ENCODE data around the gene CCDC80.

CCDC80 gene

DNA sequence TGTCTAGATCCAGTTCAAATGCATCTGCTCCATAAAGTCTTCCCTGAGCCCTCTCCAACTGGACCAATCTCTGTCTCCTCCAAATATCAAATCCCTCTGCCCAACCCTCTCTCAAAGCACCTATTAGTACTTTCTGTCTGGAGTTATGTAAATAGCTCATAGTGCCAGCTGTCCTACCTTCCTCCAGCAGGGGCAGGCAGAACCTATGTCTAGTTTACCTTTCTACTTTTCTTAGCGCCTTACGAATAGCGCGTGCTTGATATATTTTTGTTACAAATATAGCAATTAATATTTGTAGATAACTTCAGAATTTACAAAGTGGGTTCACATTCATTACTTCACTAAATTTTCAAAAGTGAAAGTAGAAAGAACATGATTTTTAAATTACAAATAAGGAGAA is 14.0 kb upstream of the CCDC80 start:
- DNase-seq (ENCODE audit: low read depth) = no peak

DNA sequence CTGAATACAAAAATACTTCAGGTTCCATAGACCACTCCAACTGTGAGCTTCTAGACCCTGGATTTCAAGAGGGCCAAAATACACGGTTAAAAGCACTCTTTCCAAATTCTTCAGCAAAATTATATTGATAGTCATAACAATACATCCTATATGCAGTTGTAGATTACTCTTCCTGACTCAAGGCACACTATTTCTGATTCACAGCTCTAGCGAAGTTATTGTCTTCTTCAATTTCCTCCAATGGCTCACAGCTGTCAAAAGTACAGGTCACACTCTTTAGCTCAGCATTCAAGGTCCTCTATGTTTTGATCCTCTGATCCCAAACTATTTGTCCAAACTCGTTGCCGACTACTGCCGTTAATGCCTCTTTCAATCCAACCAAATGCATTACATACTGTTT is 13.5 kb upstream of the CCDC80 start:
- DNase-seq (ENCODE audit: low read depth) = no peak

DNA sequence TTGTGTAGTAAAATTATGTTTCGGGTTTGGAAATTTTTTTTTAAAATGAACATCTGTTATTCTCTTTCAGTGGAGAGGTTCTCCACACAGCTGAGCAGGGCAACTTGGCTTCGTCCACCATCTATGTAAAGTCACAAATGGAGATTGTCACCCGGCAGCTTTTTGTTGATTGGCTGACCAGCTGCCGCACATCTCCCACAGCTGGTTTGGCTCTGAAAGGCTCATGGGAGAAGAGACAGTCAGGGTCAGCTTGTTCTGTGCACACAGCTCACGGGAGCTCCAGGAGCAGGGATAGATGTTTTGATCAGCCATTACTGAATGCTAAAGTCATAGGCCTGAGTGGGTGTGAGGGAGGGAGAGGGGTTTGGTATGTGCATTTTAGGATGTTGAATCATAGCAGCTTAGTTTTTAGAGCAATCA is 12.9 kb upstream of the CCDC80 start:
- DNase-seq (ENCODE audit: low read depth) = no peak

DNA sequence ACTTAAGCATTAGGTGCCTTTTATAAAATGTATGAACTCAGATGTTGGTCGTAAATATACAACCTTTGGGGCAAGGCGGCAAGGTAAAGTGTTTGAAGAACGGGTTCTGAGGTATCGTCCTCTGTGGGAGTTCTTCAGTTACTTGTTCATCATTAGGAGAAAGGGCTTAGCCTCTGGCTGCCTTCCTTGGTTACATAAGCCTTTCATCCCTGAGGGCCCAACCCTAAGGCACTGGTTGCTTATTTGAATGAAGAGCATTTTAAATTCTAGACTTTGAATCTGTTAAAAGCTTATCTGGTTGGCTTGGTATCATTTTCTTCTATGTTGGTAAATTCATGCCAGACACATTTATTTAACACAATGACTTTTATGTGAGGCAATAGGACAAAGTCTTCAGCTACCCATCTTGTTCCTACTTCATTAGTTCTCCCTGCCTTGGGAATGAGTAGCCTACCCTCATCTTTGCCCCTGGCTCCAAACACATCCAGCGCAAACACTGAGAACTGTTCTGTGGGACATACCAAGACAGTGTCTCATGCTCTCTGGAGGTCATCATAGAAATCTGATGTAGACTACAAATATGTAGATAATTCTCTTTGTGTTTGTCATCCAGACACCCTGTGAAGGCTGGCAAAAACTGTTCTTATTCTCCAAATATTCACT is 12.4 kb upstream of the CCDC80 start:
- no peak for DNase-seq (ENCODE audit: low read depth)

DNA sequence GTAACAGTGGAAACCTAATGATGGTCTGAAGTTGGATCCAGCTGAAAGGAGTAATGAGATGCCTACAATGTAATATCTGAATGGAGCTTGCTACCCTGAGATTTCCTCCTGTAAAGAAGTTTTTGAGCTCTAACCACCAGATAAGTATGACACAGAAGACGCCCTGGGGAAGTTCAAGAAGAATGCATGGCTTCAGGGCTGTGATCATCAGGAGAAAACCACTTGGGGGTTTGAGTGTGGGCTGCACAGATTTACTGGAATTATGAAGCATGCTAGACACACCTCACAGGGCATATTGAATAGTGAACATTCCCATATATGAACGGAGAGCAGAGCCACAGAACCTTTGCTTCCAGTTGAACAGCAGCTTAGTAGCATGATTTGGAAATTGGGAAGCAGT is 10.6 kb upstream of the CCDC80 start:
- no peak for DNase-seq (ENCODE audit: low read depth)

DNA sequence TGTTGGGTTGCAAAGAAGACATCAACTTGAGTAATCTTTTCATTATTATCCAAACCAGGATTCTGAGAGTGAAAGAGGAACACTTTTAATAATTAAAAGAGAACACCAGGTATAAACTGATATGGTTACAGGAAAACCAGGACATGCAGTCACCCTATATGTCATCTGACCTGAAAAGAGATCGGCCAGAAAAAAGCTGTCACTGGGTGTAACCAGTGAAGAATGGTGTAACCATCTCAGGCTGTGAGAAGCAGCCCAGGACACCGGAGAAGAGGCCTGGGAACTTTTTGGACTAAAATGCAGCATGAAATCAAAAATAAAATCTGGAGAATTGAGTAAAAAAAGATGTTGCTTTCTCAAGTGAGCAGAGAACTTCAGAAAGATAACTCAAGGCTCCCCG is 10.1 kb upstream of the CCDC80 start:
- DNase-seq (ENCODE audit: low read depth) = no peak

DNA sequence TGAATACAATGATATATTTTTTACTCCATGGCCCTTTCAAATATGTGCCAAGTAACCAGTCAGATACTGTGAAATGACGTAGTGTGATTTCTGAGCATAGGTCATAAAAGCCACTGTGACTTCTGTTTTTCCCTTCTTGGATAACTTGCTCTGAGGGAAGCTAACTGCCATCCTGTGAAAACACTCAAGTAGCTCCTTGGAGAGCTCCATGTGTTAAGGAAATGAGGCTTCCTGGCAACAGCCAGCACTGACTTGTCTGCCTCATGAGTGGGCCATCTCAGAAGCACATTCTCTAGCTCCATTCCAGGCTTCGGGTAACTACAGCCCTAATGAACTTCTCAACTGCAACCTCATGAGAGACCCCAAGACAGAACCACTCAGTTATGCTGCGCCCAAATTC is 9.5 kb upstream of the CCDC80 start:
- no peak for DNase-seq (ENCODE audit: low read depth)

DNA sequence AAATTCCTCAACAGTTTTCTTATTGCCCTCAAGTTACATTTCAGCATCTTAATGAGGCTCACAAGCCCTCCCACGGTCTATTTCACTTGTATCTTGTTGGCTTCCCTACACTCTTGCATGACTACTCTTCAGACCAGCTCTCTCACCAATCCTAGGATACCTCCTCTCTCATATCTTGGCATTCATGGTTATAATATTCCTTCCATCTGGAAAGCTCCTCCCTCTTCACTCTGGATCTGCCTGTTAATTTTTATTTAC is 8.5 kb upstream of the CCDC80 start:
- DNase-seq (ENCODE audit: low read depth) = no peak

DNA sequence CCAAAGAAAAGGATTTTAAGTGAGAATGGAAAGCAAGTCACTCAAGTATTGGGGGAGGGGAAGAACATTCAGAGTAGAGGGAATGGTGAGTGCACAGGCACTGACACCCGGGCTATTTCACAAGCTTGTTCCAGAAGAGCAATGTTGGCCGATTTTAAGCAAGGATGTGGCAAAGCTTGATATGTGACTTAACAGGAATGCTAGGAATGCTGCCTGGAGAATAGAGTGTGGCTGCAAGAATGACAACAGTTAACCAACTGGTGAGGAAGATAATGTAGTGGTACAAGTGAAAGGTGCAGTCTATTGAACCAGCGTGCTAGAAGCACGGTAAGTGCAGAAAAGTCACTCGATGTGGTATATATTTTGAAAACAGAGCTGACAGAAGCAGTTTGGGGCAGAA is 6.2 kb upstream of the CCDC80 start:
- DNase-seq (ENCODE audit: low read depth) = no peak

DNA sequence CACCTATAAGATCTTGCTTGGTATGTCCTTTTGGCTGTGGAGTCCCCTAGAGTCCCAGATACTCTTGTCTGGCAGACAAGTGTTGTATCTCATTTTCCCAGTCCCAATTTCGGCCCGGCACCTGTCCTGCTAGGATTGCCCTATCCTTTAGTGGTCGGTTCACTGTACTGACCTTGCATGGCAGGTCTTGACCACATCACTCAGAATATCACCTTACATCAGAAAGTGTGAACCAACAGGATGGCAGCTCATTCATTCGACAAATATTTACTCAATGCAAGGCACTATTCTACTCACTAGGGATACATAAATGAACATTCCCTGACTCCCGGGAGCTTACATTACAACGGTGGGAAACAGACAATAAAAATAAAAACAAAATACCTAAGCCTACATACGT is 5.7 kb upstream of the CCDC80 start:
- no peak for DNase-seq (ENCODE audit: low read depth)

DNA sequence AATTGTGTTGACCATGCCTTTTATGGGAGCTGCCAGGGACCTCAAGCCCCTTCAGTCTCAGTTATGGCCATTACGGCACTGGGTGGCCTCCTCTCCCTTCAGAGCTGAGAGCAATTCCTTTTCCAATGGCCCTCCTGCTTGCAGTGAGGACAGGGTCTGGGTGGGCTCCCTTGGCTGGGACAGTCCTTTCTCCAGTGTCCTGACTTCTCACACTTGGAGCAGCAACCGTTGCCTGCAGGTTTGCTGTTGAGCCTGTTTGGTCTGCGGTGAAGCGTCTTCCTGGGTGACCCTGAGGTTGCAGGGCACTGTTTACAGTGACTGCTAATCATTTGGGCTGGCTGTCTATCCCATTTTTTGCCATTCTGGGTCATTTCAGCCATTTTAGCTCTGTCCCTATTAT is 3.5 kb upstream of the CCDC80 start:
- no peak for DNase-seq (ENCODE audit: low read depth)

DNA sequence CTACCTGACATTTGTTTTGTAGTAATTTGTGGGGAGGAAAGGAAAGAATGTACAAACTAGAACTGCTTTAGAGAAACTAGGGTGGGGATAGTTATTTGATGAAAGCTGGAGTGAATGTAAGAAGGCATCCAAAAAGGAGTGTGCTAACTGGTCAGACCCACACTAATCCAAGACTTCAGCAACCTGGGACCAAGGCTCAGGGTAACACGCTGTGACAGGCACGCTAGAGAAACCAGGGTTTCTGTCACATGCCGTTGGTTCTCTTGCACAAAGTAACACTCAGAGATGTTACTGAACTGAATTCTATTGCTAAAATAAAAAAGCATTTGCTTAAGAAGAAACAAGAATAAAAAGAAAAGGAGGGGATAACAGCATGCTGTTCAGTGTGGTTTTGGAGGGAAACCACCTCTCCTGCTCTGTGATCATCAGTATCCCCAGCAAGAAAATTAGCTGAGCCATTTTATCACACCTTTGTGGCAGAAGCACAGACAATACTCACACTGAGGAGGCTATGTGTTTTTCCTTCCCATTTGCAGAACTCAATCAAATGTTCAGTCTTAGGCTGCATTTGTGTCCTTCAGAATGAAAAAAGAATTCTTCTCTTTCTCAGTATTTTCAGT is 2.8 kb upstream of the CCDC80 start:
- no peak for DNase-seq (ENCODE audit: low read depth)

DNA sequence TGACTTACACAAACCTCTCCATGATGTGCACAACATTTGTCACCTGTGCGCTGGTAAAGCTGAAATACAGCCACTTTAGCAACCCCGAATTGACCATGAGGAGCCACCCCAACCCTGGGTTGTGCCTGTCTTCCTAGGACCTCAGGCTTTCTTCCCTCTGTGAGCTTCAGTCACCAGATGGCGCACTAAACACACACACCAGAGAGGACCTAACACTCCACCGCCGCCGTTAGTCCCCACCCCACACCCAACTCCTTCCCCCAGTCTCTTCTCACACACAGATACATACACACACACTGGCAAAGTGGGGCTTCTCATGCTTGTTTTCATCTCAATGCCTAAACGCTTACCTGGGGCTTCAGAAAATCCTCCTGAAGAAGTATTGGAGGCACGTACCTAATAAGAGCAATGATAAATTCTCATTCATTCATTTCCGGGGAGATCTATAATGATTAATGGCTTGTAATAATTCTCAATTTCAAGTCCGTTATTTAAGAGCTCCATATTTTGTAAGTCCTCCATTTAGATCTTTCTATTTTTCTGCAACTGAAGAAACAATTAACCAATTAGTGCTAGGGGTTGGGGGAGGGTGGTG is 2.1 kb upstream of the CCDC80 start:
- DNase-seq (ENCODE audit: low read depth) = peak; percentile 59

DNA sequence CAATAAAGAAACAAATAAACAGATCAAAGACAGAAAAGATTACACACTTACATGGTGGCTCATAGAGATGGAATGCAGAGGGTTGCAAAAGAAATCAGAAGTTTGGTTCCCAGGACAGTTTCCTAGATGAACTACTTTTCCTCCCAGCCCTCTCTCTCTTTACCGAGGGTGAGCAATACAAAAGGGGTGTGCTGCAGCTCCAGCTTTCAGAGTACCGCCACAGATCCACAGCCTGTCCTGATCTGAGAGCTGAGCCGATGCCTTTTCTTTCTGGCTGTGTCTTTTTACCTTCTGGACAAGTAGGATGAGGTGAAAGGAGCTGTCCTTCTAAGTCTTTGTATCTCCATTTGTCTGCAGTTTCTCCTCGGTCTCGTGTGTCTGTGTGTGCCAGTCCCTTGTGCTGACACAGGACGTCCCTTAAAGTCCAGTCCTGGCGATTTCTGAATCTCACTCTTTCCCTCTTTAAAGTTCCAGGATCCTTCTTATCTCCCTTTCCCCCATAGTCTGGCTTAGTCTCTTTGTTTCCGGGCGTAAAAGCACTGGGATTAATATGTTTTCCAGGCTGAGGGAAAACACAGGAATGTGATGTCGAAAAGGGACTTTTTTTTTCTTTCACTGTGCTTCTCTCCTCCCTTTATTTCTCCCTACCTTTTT is 540 bp downstream of the CCDC80 start:
- DNase-seq (ENCODE audit: low read depth) = no peak

DNA sequence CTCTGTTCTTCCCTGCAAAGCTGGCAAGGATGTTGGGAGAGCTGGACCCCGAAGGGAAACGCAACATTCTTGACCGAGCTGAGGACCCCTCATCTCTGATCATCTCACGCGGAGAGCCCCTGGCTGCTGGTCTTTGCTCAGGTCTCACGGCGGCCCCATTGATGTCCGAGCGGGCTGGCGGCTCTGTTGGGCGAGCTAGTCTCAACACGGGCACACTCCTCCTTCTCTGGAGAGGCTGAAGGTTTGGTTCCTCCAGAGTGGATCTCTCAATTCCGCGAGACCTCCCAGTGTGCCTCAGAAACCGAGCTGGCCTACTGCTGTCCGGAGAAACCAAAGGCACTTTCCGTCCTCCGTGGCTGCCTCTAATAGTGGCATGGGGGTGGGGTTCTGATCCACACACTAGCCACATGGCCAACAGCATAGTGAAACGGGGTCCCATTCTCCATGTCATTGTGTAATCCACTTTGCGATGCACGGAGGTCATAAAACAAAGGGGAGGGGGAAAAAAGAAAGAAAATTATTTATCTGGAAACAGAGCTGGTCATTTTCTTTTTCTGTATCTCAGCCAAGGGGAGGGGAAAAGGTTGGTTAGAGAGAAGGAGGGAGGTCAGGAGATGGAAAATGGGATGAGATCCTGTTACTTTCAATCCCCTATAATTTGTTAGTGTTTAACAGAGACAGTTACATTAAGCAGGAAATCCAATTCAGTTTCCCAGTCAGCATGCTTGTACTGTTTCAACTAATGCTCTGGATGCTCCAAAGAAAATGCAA is 1.3 kb downstream of the CCDC80 start:
- no peak for DNase-seq (ENCODE audit: low read depth)

DNA sequence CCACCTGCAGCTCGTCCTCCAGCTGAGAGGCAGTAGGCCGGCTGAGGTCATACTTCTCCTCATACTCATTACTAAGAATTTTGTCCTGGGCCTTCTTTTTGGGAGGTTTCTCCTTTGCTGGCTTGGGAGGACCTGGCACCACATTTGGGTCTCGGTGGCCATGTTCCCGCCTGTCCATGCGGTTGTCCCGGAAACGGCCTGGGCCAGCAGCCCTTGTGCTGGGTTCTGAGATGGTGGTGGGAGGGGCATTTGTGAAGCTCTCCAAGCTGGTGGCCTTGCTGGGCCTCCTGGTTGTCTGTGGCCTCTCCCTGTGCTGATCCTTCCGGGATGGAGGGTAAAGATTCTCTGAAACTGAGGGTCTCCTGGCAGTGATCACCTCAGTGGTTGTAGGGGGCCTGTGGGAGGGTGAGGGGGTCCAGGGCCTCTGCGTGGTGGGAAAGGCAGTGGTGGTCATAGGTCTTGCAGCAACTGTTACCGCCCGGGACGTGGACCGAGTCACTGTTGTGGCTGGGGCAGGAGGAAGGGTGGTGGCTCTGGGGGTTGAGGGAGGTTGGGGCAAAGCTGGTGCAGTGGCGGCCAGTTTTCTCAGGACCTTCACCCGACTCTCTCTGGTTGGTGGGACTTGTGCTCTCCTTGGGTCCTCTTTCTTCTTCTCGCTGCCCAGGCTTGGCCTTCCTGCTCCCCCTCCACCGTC is 2.5 kb downstream of the CCDC80 start:
- DNase-seq (ENCODE audit: low read depth) = no peak

DNA sequence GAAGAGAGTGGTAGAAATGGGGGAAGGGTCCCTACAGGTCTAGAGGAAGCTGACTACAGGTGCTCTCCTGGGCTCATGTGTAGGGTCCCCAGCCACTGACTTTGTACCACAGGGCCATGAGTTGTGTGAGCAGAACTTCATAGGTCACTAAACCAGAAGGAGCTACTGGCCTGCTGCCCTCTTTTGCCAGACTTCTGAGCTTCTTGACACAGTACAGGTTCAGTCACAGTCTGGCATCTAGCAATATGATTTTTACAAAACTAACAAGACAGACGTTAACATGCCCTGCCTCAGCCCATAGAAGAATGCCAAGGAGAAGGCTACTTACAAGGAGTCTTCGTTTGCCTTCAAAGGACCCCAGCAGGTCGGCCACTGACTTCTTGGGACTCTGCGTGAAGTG is 3.2 kb downstream of the CCDC80 start:
- no peak for DNase-seq (ENCODE audit: low read depth)

DNA sequence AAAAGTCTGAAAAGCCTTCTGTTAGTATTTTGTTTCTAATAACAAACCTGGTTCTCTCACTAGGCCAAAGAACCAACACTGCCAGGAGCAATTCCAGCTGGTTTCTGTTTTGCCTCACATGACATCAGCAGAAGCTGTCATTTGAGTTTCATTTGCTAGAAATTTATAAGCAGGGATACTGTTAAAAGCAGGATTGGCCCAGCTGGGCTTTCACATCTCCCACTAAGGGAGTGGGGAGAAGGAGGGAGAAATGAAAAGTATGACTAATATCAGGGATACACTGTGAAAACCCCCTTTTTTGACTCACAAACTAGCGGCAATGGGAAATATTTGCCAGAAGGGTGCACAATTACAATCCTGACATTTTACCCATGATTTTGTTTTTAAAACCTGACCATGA is 5.3 kb downstream of the CCDC80 start:
- DNase-seq (ENCODE audit: low read depth) = no peak

DNA sequence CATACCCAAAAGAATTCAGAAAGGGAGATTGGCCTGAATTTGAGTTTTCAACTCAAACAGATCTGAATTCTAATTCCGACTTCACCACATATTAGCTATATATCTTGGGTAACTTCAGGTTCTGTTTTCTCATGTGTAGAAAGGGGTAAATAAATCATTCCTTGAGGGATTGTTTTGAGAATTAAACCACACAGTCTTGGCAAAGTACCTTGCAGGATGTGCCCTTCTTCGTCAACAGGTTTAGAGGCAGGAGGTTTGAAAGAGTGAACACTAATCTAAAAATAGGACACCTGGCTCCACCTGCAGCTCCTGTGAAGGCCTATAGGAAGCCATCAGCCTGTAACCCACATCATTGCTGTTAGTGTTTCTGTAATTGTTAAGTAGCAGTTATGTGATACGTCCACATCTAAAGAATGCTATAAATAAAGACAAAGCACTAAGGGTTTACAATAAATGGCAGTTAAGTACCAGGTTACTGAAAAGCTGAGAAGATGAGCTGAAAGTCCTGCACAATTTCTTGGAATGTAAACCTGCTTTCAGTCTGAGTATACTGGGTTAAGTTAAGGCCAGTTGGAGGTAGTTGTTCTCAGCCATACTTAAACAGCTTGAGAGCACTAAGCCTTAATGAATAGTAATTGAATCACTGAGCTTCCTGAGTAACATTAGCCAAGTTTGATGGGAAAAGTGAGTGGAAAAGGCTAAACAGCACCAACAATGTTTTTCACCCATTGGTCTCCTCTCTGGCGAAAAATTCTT is 6.0 kb downstream of the CCDC80 start:
- DNase-seq (ENCODE audit: low read depth) = no peak

DNA sequence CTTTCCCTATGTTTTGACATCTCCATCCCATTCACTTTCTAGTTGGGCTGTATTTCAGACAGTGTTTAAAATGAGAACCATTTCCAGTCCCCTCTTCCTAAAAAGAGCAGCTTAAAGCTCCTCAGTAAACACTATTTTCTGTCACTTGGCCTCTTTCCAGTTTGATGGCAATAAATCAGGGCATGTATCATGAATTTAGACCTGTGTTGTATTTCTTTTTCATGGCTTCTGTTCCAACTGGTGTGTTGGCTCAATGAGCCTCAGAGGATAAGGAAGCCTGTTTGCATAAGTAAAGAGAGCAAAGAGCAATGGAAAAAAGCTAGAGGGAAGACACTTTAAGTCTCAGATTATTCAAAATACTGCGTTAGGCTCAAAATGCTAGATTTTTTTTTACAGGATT is 7.2 kb downstream of the CCDC80 start:
- no peak for DNase-seq (ENCODE audit: low read depth)

DNA sequence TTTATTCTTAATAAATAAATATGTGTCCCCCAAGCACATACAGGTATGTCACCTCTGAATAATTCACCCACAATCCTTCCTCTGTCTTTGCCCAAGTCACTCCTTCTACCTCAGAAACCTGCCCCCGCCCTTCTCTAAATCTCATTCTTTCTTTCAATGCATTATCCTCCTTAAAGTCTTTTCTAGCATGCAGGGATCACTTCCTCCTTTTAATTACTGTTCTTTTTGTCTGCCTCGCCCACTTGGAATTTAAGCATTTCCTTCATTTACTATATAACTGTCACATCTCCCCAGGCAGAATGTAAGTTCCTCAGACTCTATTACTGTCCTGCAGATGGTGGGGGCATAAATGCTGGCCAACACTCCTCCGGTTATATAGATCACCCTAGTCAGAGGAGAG is 7.8 kb downstream of the CCDC80 start:
- no peak for DNase-seq (ENCODE audit: low read depth)

DNA sequence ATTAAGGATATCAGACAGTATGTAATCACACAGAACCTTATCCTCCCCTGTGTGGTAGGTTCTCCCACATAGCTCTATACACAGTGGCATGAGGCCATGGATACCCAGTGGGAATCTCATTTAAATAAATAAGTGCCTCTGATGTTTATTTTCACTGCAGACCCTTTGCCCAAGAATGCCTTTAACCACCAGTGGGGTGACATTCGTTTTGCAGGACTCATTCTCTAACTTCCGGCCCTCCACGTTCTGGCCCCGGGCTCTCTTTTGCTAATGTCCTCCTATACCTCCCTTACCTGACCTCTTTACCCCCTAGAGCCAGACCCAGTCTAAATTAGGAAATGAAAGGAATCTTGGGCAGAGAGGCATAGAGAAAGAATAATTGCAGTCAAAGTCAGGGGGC is 8.3 kb downstream of the CCDC80 start:
- DNase-seq (ENCODE audit: low read depth) = no peak
